OCI-LY3 (cell line): ENCODE results near the gene SIRT6.

Experiments
- H2AFZ ChIP-seq: fragments of 200-600, 300-600 bp; shearing (Covaris generic); 2 replicates; pipeline ENCODE4 v1.6.0; 2014; ENCODE audit warnings: antibody characterized with exemption, low read depth, low read length
- H3K27ac ChIP-seq: fragments of 200-600, 300-600 bp; sonication (generic); 2 replicates; pipeline ENCODE4 v1.5.1; 2014; ENCODE audit warnings: mild to moderate bottlenecking, low read length, moderate library complexity, mixed read lengths
- H3K27me3 ChIP-seq: fragments of 200-600, 300-600 bp; sonication (generic); 2 replicates; pipeline ENCODE4 v1.6.1; 2014; ENCODE audit warnings: low read depth, low read length, mixed read lengths
- H3K36me3 ChIP-seq: fragments of 200-600, 300-600 bp; sonication (generic); replicated peaks from 2 replicates; pipeline ENCODE3; 2014; ENCODE audit warnings: low read depth, low read length, mixed read lengths
- H3K4me1 ChIP-seq: fragments of 300-600, 200-600 bp; sonication (generic); 2 replicates; pipeline ENCODE4 v1.6.1; 2014; ENCODE audit warnings: low read length, mixed read lengths
- H3K4me2 ChIP-seq: fragments of 200-600, 300-600 bp; sonication (generic); 2 replicates; pipeline ENCODE4 v1.6.1; 2014; ENCODE audit warnings: low read length, mixed read lengths
- H3K4me3 ChIP-seq: fragments of 300-600, 200-600 bp; sonication (generic); 2 replicates; pipeline ENCODE4 v1.5.1; 2014; ENCODE audit warnings: antibody characterized with exemption, mild to moderate bottlenecking, low read length, moderate library complexity
- H3K79me2 ChIP-seq: fragments of 300-600, 200-600 bp; shearing (Covaris generic); 2 replicates; pipeline ENCODE4 v1.6.1; 2014; ENCODE audit warnings: mild to moderate bottlenecking, low read length, mixed read lengths
- H3K9ac ChIP-seq: fragments of 300-600, 200-600 bp; shearing (Covaris generic); 2 replicates; pipeline ENCODE4 v1.6.0; 2014; ENCODE audit warnings: mild to moderate bottlenecking, low read length, moderate library complexity
- H3K9me3 ChIP-seq: fragments of 200-600, 300-600 bp; shearing (Covaris generic); 2 replicates; pipeline ENCODE4 v1.6.1; 2014; ENCODE audit warnings: low read length, mixed read lengths; ENCODE audit not compliant: insufficient read depth
- H4K20me1 ChIP-seq: fragments of 200-600, 300-600 bp; sonication (generic); 2 replicates; pipeline ENCODE4 v1.6.1; 2016; ENCODE audit warnings: low read length, mixed read lengths; ENCODE audit not compliant: insufficient read depth
- CTCF ChIP-seq: fragments of 200-600, 300-600 bp; sonication (generic); IDR thresholded peaks from 2 replicates; pipeline ENCODE4 v1.5.1; 2014; ENCODE audit warnings: antibody characterized with exemption, low read length, low read depth
- EZH2phosphoT487 ChIP-seq: fragments of 200-600 bp; shearing (Covaris generic); IDR thresholded peaks from 2 replicates; pipeline ENCODE4 v1.6.1; 2018; ENCODE audit warnings: antibody characterized with exemption, mixed run types, low read depth

Gene SIRT6

GRCh38 chr19:4174213-4174894 is 8.0 kb downstream of the SIRT6 start:
- no peak overlapping the region for H3K4me3 ChIP-seq

GRCh38 chr19:4173479-4174212 is 8.7 kb downstream of the SIRT6 start:
- no peak for TF ChIP-seq CTCF
- TF ChIP-seq EZH2phosphoT487 = no peak
- H3K4me3 ChIP-seq = no peak overlapping the region
- no peak overlapping the region for H3K27ac ChIP-seq
- H4K20me1 ChIP-seq = no peaks in the 10 kb centered on the region; the same call in 1 of the 2 replicates
- H3K9me3 ChIP-seq = no peaks in the 10 kb centered on the region
- H3K9ac ChIP-seq = no peak overlapping the region
- no peak overlapping the region for H3K4me2 ChIP-seq
- no peaks in the 10 kb centered on the region for H3K4me1 ChIP-seq
- peaks cover 10% of the 10 kb centered on the region for H3K36me3 ChIP-seq
- no peak overlapping the region for H2AFZ ChIP-seq
- no peaks in the 10 kb centered on the region for H3K27me3 ChIP-seq
- no peaks in the 10 kb centered on the region for H3K79me2 ChIP-seq

More at GRCh38 chr19:4174213-4174894, 8.0 kb downstream of the SIRT6 start:
- Histone ChIP-seq H4K20me1 (no peaks in the 10 kb centered on the region; the same call in 1 of the 2 replicates), H3K27me3 (no peaks in the 10 kb centered on the region), H3K36me3 (peaks cover 16% of the 10 kb centered on the region), H3K9me3 (no peaks in the 10 kb centered on the region), H3K27ac (no peak overlapping the region), H3K4me2 (no peak overlapping the region), H3K9ac (no peak overlapping the region), H2AFZ (no peak overlapping the region), H3K79me2 (no peaks in the 10 kb centered on the region), H3K4me1 (no peaks in the 10 kb centered on the region)
- TF ChIP-seq CTCF (no peak), EZH2phosphoT487 (no peak)

- H3K4me2 ChIP-seq = no peak overlapping the region
- TF ChIP-seq CTCF (no peak), EZH2phosphoT487 (no peak)
Observed at GRCh38 chr19:4172861-4173473, 9.4 kb downstream of the SIRT6 start.

GRCh38 chr19:4171676-4172075 is 10.7 kb downstream of the SIRT6 start:
- Histone ChIP-seq H3K4me1 (no peaks in the 10 kb centered on the region), H3K27me3 (no peaks in the 10 kb centered on the region), H3K27ac (no peak overlapping the region), H3K4me2 (no peak overlapping the region), H3K4me3 (no peak overlapping the region), H3K9me3 (no peaks in the 10 kb centered on the region), H3K9ac (no peak overlapping the region), H4K20me1 (no peaks in the 10 kb centered on the region; the same call in 1 of the 2 replicates), H3K36me3 (peaks cover 9% of the 10 kb centered on the region), H3K79me2 (no peaks in the 10 kb centered on the region), H2AFZ (no peak overlapping the region)
- no peak for TF ChIP-seq EZH2phosphoT487
- TF ChIP-seq CTCF = no peak

More at GRCh38 chr19:4172861-4173473, 9.4 kb downstream of the SIRT6 start:
- Histone ChIP-seq H3K9me3 (no peaks in the 10 kb centered on the region), H2AFZ (no peak overlapping the region), H4K20me1 (no peaks in the 10 kb centered on the region; the same call in 1 of the 2 replicates), H3K79me2 (no peaks in the 10 kb centered on the region), H3K36me3 (peaks cover 9% of the 10 kb centered on the region), H3K27ac (no peak overlapping the region), H3K27me3 (no peaks in the 10 kb centered on the region), H3K4me1 (no peaks in the 10 kb centered on the region), H3K9ac (no peak overlapping the region), H3K4me3 (no peak overlapping the region)
